Measurements from ENCODE around the gene GPR152. TPM values are rescaled to one million over a fixed set of nuclear protein-coding genes. Genes with fewer than 3 reads are reported as not detected.
A peak's percentile ranks its signal among the peaks of the same experiment; 100 is the strongest.

GPR152 gene
- total and polyA plus RNA-seq, 7 donors = not detected

GRCh38 chr11:67440229-67441097 is 12.1 kb downstream of the GPR152 start:
- intact Hi-C loops (cut with DNase I) = no loop called here
- no peak for DNase-seq
- H3K4me3 ChIP-seq = no peak overlapping the region

GRCh38 chr11:67439321-67440228 is 13.0 kb downstream of the GPR152 start:
- no peaks in the 10 kb centered on the region for H3K9me3 ChIP-seq
- 74 to 75% methylated on average over 31 of the region's 31 CpGs for WGBS, 2 donors
- H3K4me1 ChIP-seq = peaks cover 0 to 48% (median 31%) of the 10 kb centered on the region in 4 donors
- intact Hi-C loops (cut with DNase I) = no loop called here
- TF ChIP-seq POLR2AphosphoS5 (IDR thresholded peaks at IDR 0.05) = no peak
- no peak for TF ChIP-seq EP300 (IDR thresholded peaks at IDR 0.05)
- H3K27me3 ChIP-seq = no peaks in the 10 kb centered on the region
- DNase-seq = no peak
- H3K36me3 ChIP-seq = peaks cover 0 to 65% (median 27%) of the 10 kb centered on the region in 4 donors
- H3K4me3 ChIP-seq = no peak overlapping the region
- H3K27ac ChIP-seq = peak overlapping the region; percentile 32 to 53 (median 45)

More at GRCh38 chr11:67440229-67441097, 12.1 kb downstream of the GPR152 start:
- Histone ChIP-seq H3K4me1 (peaks cover 0 to 48% (median 30%) of the 10 kb centered on the region in 4 donors), H3K36me3 (peaks cover 0 to 56% (median 20%) of the 10 kb centered on the region in 4 donors), H3K27ac (peak overlapping the region; percentile 32 to 53 (median 45)), H3K9me3 (no peaks in the 10 kb centered on the region), H3K27me3 (no peaks in the 10 kb centered on the region)
- WGBS, 2 donors = 71 to 80% methylated on average over 17 of the region's 17 CpGs
- TF ChIP-seq POLR2AphosphoS5 (IDR thresholded peaks at IDR 0.05) (no peak), EP300 (IDR thresholded peaks at IDR 0.05) (no peak), POLR2A (IDR thresholded peaks at IDR 0.05) (no peak), CTCF (IDR thresholded peaks at IDR 0.05) (no peak)

- intact Hi-C loops (cut with DNase I) = no loop called here
- peaks cover 3 to 77% (median 38%) of the 10 kb centered on the region in 4 donors for H3K36me3 ChIP-seq
- no peaks in the 10 kb centered on the region for H3K27me3 ChIP-seq
- 76 to 80% methylated on average over 41 of the region's 41 CpGs for WGBS, 2 donors
- no peak for DNase-seq
- peak overlapping the region in 3 of 4 donors; percentile 32 to 53 (median 44) for H3K27ac ChIP-seq
- H3K4me1 ChIP-seq = peaks cover 0 to 41% (median 27%) of the 10 kb centered on the region in 4 donors
- H3K9me3 ChIP-seq = no peaks in the 10 kb centered on the region
- no peak for TF ChIP-seq CTCF (IDR thresholded peaks at IDR 0.05)
- no peak for TF ChIP-seq EP300 (IDR thresholded peaks at IDR 0.05)
- no peak for TF ChIP-seq POLR2A (IDR thresholded peaks at IDR 0.05)
- no peak for TF ChIP-seq POLR2AphosphoS5 (IDR thresholded peaks at IDR 0.05)
- H3K4me3 ChIP-seq = no peak overlapping the region
Observed at GRCh38 chr11:67438158-67438902, 14.2 kb downstream of the GPR152 start.

GRCh38 chr11:67437809-67438157 is 14.7 kb downstream of the GPR152 start:
- intact Hi-C loops (cut with DNase I) = no loop called here
- Histone ChIP-seq H3K27ac (no peak overlapping the region), H3K36me3 (peaks cover 8 to 83% (median 44%) of the 10 kb centered on the region in 4 donors), H3K4me3 (no peak overlapping the region), H3K9me3 (no peaks in the 10 kb centered on the region), H3K27me3 (no peaks in the 10 kb centered on the region), H3K4me1 (peaks cover 0 to 38% (median 26%) of the 10 kb centered on the region in 4 donors)
- WGBS, 2 donors = 48 to 70% methylated on average over 3 of the region's 3 CpGs
- TF ChIP-seq POLR2AphosphoS5 (IDR thresholded peaks at IDR 0.05) (no peak), POLR2A (IDR thresholded peaks at IDR 0.05) (no peak), EP300 (IDR thresholded peaks at IDR 0.05) (no peak), CTCF (IDR thresholded peaks at IDR 0.05) (no peak)
- DNase-seq = no peak

Data from sigmoid colon (tissue), 7 donors.